DND-41 (cell line): ENCODE results near the gene SGCD.

ENCODE experiments used
- ATAC-seq: fragments of 200-7000 bp; cut with Tn5 transposase; 3 replicates; pipeline ENCODE4 v1.9.1; 2021; ENCODE audit warnings: low read depth; ENCODE audit not compliant: insufficient read depth
- DNase-seq: peaks from one replicate; pipeline ENCODE4 v3.0.0-alpha.2; 2020
- H2AFZ ChIP-seq: 2 replicates; pipeline ENCODE4 v1.6.0; 2012; ENCODE audit warnings: low read depth, low read length
- H3K27ac ChIP-seq: 2 replicates; pipeline ENCODE4 v1.5.1; 2012; ENCODE audit warnings: low read length, inconsistent platforms
- H3K27me3 ChIP-seq: fragments of 200-600 bp; sonication (generic); 2 replicates; pipeline ENCODE4 v1.6.0; 2012; ENCODE audit warnings: low read length, mild to moderate bottlenecking, inconsistent platforms; ENCODE audit not compliant: insufficient read depth, poor library complexity
- H3K36me3 ChIP-seq: 2 replicates; pipeline ENCODE4 v1.5.1; 2012; ENCODE audit warnings: low read length, inconsistent platforms; ENCODE audit not compliant: insufficient read depth
- H3K4me1 ChIP-seq: 2 replicates; pipeline ENCODE4 v1.5.1; 2012; ENCODE audit warnings: mild to moderate bottlenecking, low read length; ENCODE audit not compliant: insufficient read depth
- H3K4me2 ChIP-seq: 2 replicates; pipeline ENCODE4 v1.6.0; 2012; ENCODE audit warnings: mild to moderate bottlenecking, moderate library complexity, low read length, inconsistent platforms; ENCODE audit not compliant: insufficient read depth
- H3K4me3 ChIP-seq, 2 experiments: fragments of 200-600 bp in 1 of 2; shearing (Covaris generic) in 1 of 2; 2 replicates each; pipeline ENCODE4 v1.5.1; 2012 to 2016; ENCODE audit warnings: inconsistent platforms in 2 of 2, low read length in 2 of 2, mild to moderate bottlenecking in 2 of 2, low read depth in 1 of 2, moderate library complexity in 1 of 2
- H3K79me2 ChIP-seq: 2 replicates; pipeline ENCODE4 v1.6.0; 2012; ENCODE audit warnings: low read length, inconsistent platforms; ENCODE audit not compliant: insufficient read depth
- H3K9ac ChIP-seq: 2 replicates; pipeline ENCODE4 v1.6.0; 2012; ENCODE audit warnings: low read depth, mild to moderate bottlenecking, inconsistent platforms, low read length, moderate library complexity
- H3K9me3 ChIP-seq: 2 replicates; pipeline ENCODE4 v1.5.1; 2012; ENCODE audit warnings: low read length, moderate library complexity, mild to moderate bottlenecking, inconsistent platforms; ENCODE audit not compliant: insufficient read depth, severe bottlenecking
- H4K20me1 ChIP-seq: 2 replicates; pipeline ENCODE4 v1.6.0; 2012; ENCODE audit warnings: low read length; ENCODE audit not compliant: insufficient read depth
- EZH2 ChIP-seq: IDR thresholded peaks from 3 replicates; pipeline ENCODE4 v1.6.1; 2012; ENCODE audit warnings: borderline replicate concordance, low read depth, mild to moderate bottlenecking, moderate library complexity, low read length, inconsistent platforms; ENCODE audit not compliant: severe bottlenecking
- TF ChIP-seq, protein P1 (sequence below): IDR thresholded peaks from 2 replicates; pipeline ENCODE4 v1.5.1; 2012; ENCODE audit warnings: borderline replicate concordance, low read length, moderate library complexity, mild to moderate bottlenecking; ENCODE audit not compliant: poor library complexity, severe bottlenecking; ENCODE audit errors: extremely low read depth

SGCD gene

DNA sequence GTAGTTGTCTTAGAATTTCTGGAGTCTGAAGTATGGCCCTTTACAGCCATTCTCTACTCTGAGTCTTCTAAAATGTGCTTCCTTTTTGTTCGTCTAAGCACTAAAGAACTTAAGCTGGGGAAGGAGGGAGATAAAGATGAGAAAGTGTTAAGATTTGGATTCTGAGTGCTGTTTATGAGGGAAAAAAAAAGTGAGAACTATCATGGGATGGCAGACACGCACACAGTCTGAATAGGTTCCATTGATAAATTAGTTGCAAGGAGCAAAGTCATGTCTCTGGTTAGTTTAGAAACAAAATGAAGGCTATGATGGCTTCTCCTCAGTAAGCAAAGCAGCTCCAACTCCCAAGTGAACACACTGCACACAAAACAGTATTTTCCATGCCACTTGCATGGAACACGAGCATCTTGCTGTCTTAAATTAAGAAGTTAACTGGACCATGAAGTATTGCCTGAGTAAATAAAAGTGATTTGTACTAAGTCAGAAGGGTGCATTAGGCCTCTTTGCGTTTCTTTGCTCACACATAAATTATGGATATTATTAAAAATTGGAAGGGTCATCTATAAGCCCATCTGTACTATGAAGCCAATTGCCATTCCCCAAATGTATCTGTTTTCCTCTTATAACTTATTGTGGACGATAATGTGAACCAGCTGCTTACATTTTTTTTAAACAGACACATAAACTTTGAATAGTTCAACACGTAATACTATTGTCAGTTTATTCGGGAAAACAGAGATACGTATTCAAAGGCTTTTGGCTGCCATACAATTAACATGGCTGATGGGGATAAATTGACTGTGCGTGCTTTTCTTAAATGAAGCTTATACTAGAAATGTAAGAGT, 199.3 kb downstream of the SGCD start:
- H2AFZ ChIP-seq, result no peak overlapping the region
- no peaks in the 10 kb centered on the region for H3K4me1 ChIP-seq
- H3K27ac ChIP-seq, result no peak overlapping the region
- TF ChIP-seq, protein P1, sequence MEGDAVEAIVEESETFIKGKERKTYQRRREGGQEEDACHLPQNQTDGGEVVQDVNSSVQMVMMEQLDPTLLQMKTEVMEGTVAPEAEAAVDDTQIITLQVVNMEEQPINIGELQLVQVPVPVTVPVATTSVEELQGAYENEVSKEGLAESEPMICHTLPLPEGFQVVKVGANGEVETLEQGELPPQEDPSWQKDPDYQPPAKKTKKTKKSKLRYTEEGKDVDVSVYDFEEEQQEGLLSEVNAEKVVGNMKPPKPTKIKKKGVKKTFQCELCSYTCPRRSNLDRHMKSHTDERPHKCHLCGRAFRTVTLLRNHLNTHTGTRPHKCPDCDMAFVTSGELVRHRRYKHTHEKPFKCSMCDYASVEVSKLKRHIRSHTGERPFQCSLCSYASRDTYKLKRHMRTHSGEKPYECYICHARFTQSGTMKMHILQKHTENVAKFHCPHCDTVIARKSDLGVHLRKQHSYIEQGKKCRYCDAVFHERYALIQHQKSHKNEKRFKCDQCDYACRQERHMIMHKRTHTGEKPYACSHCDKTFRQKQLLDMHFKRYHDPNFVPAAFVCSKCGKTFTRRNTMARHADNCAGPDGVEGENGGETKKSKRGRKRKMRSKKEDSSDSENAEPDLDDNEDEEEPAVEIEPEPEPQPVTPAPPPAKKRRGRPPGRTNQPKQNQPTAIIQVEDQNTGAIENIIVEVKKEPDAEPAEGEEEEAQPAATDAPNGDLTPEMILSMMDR, result no peak
- no peak for TF ChIP-seq EZH2
- no peaks in the 10 kb centered on the region for H3K9me3 ChIP-seq
- H3K27me3 ChIP-seq, result peaks cover 4% of the 10 kb centered on the region
- no peak overlapping the region for H3K9ac ChIP-seq
- no peaks in the 10 kb centered on the region for H3K79me2 ChIP-seq
- H3K4me2 ChIP-seq, result no peak overlapping the region
- ATAC-seq (no peak), DNase-seq (no peak)
- H3K4me3 ChIP-seq, result no peak overlapping the region
- no peaks in the 10 kb centered on the region for H3K36me3 ChIP-seq
- no peaks in the 10 kb centered on the region for H4K20me1 ChIP-seq

DNA sequence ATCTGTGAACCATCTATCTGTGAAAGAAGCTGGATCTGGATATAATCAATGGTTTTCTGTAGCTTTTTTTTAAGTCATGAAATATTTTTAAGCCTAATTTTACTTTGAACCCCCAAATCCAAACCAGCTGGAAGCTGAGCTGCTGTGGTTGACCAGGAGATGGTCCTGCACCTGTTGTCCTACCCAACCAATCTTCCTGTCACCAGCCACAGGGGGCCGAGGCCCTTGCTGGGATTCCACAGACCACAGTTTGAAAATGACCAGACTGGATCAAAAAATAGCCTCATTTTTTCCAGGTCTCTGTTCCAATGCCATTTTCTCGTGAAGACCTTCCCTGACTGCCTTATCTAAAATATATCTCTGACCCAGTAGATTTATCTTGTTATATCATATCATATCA, 200.6 kb downstream of the SGCD start:
- Histone ChIP-seq H3K27ac (no peak overlapping the region), H4K20me1 (no peaks in the 10 kb centered on the region), H3K4me2 (no peak overlapping the region), H3K79me2 (no peaks in the 10 kb centered on the region), H2AFZ (no peak overlapping the region), H3K27me3 (peaks cover 4% of the 10 kb centered on the region), H3K9ac (no peak overlapping the region), H3K4me1 (no peaks in the 10 kb centered on the region), H3K36me3 (no peaks in the 10 kb centered on the region), H3K9me3 (no peaks in the 10 kb centered on the region), H3K4me3 (no peak overlapping the region)
- TF ChIP-seq EZH2, result no peak
- TF ChIP-seq, protein P1, result no peak
- no peak for ATAC-seq
- no peak for DNase-seq

DNA sequence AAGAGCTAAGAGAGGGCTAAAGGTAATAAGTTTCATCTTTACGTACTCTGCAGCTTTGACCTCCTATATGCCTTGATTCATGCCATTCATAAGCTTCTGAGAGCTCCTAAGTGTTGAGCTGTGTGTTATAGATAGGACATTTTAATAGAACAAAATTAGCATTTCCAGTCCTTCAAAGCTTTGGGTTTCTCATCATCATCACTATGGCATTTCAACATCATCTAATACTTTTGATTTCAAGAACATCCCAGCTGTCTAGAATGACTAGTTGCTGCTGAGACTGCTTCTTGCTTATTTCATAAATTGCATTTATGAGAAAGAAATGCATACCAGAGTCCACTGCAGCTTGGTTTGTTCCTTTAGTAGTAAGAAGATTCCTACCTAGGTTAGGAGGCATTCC, 201.7 kb downstream of the SGCD start:
- no peak overlapping the region for H3K9ac ChIP-seq
- TF ChIP-seq EZH2, result no peak
- TF ChIP-seq, protein P1, result no peak
- no peak overlapping the region for H2AFZ ChIP-seq
- no peaks in the 10 kb centered on the region for H3K79me2 ChIP-seq
- H3K9me3 ChIP-seq, result no peaks in the 10 kb centered on the region
- H3K4me2 ChIP-seq, result no peak overlapping the region
- H3K36me3 ChIP-seq, result no peaks in the 10 kb centered on the region
- no peak overlapping the region for H3K27ac ChIP-seq
- H3K4me1 ChIP-seq, result no peaks in the 10 kb centered on the region
- H4K20me1 ChIP-seq, result no peaks in the 10 kb centered on the region
- peaks cover 4% of the 10 kb centered on the region for H3K27me3 ChIP-seq
- no peak overlapping the region for H3K4me3 ChIP-seq
- DNase-seq (no peak), ATAC-seq (no peak)

DNA sequence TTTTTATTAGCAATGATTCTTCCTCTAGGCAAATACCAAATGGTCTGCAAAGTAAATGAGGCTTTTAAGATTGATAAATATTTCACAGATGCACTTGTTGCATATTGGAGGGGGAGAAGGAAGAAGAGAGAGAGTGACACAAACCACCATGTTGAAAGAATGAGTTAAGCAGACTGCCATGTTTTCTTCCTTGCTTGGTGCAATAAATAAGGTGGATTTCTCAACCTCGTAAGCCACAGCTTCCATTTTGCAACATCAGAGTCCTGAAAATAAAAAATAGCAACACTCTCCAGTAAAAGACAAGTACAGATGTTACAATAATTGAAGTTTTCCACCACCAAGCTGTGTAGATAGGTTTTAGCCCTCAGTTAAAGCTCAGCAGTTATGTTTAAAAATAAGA, 202.9 kb downstream of the SGCD start:
- H4K20me1 ChIP-seq, result no peaks in the 10 kb centered on the region
- H3K36me3 ChIP-seq, result no peaks in the 10 kb centered on the region
- DNase-seq (no peak), ATAC-seq (no peak)
- no peak overlapping the region for H3K27ac ChIP-seq
- no peaks in the 10 kb centered on the region for H3K4me1 ChIP-seq
- no peak overlapping the region for H3K9ac ChIP-seq
- H3K4me2 ChIP-seq, result no peak overlapping the region
- peaks cover under 1% of the 10 kb centered on the region for H3K27me3 ChIP-seq
- H2AFZ ChIP-seq, result no peak overlapping the region
- TF ChIP-seq EZH2, result no peak
- TF ChIP-seq, protein P1, result no peak
- no peaks in the 10 kb centered on the region for H3K9me3 ChIP-seq
- H3K4me3 ChIP-seq, result no peak overlapping the region
- no peaks in the 10 kb centered on the region for H3K79me2 ChIP-seq
